GM12872 (cell line): ENCODE data around the gene LRRC4C.

Source experiments
- TF ChIP-seq, protein P1 (sequence below): IDR thresholded peaks from 3 replicates; pipeline ENCODE4 v1.5.1; 2011; ENCODE audit warnings: low read depth, mild to moderate bottlenecking, low read length, moderate library complexity; ENCODE audit not compliant: insufficient read depth

LRRC4C gene

DNA sequence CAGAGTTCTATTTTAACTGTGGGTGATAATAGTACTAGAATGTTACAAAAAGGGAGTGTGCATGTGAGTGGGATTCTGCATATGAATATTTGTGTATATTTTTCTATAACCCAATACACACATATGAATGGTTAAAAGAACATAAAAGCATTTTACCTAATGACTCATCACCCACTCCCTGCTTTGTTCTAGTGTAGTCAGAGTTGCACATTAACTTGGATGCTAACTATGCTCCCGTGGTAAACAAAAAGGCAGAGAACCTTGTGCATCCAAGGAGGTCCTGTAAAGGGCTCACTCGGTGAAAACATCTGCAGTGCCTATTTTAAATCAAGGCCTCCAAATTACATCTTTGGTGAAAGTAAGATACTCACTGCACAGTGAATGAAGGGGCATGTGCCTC, 1289.4 kb downstream of the LRRC4C start:
- TF ChIP-seq, protein P1, sequence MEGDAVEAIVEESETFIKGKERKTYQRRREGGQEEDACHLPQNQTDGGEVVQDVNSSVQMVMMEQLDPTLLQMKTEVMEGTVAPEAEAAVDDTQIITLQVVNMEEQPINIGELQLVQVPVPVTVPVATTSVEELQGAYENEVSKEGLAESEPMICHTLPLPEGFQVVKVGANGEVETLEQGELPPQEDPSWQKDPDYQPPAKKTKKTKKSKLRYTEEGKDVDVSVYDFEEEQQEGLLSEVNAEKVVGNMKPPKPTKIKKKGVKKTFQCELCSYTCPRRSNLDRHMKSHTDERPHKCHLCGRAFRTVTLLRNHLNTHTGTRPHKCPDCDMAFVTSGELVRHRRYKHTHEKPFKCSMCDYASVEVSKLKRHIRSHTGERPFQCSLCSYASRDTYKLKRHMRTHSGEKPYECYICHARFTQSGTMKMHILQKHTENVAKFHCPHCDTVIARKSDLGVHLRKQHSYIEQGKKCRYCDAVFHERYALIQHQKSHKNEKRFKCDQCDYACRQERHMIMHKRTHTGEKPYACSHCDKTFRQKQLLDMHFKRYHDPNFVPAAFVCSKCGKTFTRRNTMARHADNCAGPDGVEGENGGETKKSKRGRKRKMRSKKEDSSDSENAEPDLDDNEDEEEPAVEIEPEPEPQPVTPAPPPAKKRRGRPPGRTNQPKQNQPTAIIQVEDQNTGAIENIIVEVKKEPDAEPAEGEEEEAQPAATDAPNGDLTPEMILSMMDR: no peak

DNA sequence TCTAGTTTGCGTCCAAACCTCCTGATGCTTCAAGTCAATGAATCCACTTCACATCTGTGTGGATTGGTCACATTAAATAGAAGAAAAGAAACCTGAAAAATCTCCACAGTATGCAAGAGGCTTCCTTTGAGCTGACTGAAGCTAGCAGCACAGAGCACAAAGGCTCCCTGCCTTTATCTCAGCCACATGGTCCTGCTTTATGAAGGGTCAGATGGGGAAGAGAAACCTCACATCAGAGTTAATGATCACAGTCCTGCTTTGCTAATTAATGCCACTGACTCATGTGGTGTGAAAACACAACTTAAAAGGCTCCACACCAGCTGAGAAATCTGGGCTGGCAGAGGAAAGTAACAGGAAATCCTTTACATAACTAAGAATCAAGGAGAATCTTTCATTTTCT, 1291.0 kb downstream of the LRRC4C start:
- TF ChIP-seq, protein P1: no peak

DNA sequence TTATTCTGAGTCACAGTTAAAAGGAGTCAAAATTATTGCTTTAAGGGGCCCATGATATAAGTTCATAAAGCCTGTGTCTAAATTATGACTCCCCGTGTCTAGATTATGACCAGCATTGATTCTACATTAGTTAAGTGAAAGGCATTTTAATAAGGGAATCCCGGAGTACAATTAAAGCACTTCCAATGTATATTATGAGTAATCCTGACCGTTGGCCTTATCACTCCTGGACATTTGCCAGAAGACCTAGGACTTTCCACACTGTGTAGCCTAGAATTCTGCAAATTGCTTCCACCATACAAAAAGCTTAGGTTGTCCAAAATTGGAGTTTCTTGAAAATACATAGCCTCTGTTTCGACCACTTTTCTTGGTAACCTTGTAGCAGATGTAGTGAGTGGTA, 1292.6 kb downstream of the LRRC4C start:
- TF ChIP-seq, protein P1: no peak

DNA sequence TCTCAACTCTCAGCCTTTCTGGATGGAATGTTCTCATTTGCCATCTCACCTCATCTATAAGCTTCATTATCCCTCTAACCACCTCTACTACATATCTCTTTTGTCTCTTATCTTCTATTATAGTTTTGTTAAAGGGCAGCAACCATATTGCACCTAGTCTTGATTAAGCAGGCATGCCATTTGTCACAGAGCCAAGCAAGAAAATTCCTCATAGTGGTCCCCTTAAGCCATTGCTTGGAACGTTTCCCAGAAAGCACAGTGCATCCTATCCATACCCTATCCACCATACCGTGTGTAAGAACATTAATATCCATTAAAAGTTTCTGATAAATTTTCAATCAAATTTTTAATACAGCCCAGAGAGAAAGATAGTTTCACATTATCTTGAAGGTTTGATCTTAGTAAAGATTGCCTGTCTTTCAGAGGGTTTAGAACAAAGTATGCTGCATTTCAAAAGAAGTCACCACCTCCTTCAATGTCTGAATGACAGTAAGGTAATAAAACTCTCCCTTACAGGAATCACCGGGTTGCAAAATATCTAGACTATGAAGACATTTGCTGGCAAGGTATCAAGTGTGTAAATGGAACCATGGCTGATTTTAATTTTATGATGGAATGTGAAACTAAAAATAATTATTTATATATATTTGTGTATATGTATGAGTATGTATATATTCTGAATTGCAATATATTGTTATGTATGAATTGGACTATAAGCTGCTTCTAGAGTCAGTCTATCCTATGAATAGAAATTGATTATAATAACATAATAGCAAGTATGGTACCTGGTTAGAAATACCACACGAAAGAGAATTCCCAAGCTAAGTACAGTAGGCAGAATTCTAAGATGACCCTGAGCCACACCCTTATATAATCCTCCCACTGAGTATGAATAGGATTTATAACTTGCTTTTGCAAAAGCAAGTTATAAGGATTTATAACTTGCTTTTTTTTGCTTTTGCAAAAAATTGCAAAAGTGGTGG, 1296.3 kb downstream of the LRRC4C start:
- TF ChIP-seq, protein P1: no peak

DNA sequence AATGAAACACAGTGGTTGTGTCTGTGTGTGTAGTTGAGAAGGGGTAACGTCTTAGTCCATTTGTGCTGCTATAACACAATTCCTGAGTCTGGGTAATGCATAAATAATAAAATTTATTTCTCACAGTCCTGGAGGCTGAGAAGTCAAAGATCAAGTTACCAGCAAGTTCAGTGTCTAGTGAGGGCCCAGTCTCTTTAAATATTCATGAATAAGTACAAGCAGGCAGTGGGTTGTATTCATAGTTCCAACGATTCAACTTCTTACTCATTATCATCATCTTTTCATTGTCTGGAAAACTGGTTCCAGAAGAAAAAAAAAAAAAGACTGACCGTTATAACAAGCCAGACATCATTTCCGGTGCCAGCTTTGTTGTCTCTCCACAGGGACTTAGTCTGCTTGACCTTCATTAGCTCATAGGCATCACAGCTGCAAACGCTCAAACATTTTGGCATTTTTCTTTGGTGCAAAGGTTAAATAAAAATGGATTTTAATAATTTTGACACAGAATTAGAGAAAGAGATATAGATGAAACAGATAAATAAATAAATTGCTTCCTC, 1297.5 kb downstream of the LRRC4C start:
- TF ChIP-seq, protein P1: no peak

DNA sequence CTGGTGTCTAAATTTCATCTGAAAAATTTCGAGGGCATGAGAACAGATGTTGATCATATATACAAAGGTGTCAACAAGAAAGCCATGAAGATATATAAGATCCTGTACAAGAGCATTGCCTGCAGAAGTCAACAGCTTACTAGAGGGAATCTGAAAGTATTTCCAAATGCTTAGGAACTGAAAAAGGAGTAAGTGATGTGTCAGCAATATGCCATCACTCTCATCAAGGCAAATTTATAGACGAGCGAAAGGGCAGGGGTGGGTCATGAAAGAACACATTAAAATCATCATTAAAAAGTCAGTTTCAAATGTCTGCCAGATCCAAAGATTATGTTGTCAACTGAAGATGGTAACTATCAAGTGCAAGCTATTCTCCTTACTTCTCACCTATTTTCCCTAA, 1299.0 kb downstream of the LRRC4C start:
- TF ChIP-seq, protein P1: no peak

DNA sequence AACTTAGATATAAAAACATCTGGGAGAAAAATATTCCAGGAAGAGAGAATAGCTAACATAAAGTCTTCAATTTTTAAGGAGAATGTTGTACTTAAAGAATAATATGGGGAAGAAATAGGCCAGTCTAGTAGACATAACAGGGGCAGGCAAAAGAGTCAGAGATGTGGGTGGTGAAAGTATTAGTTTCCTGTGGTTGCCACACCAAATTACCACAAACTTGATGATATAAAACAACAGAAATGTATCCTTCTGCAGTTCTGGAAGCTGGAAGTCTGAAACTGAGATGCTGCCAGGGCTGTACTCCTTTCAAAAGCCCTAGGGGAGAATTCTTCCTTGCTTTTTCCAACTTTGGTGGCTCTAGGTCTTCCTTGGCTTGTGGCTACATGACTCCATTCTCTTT, 1309.7 kb downstream of the LRRC4C start:
- TF ChIP-seq, protein P1: no peak
